NCI-H748 treated with DMSO at 0.1 percent for 48 hours (cell line): ENCODE data around the gene RPN1.
"Not testable (repeated sequence)": the region's sequence is repeated elsewhere in the genome, so short reads cannot be mapped to it uniquely, and the experiment has no call there.

Source experiments
- DNase-seq: peaks from one replicate; lab custom pipeline; 2025; lab: John Stamatoyannopoulos, UW

The RPN1 gene

GRCh38 chr3:128650096-128651050 is at the start of gene RPN1:
RPN1 (minus strand) TSS chr3:128650818; CDS start chr3:128650800, 18 bp downstream.
- DNase-seq, result peak; percentile 66

GRCh38 chr3:128698211-128699047 is 47.8 kb upstream of the RPN1 start:
- DNase-seq, result no peak

- DNase-seq, result no peak
Measured at GRCh38 chr3:128697341-128697740, 46.7 kb upstream of the RPN1 start.

DNA sequence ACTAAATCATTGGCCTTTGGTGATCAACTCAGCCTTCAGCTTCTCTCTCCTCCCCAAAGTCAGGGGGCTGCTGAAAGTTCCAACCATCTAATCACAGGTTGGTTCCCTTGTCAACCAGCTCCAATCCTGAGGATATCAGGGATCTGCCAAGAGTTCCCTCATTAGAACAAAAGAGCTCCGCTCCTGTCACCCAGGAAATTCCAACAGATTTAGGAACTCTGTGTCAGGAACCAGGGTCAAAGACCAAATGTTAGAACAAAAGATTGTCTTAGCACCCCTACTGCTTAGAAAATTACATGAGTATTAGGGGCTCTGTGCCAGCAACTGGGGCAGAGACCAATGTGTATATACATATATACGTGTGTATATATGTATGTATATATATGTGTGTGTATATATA is 43.1 kb upstream of the RPN1 start:
- DNase-seq, result no peak

DNA sequence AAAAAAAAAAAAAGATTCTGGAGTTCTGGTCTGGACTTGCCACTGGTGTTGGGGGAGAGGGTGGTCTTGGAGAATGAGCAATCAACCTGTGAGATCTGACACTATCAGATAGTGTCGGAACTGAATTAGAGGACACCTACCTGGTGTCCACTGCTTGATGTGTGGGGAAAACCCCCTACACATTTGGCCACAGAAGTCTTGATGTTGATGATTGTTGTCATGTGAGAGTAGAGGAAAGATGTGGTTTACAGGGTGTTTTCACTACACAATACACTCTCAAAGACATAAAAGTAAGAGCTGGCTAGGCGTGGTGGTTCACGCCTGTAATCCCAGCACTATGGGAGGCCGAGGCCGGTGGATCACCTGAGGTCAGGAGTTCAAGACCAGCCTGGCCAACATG is 38.4 kb upstream of the RPN1 start:
- DNase-seq, result no peak

DNA sequence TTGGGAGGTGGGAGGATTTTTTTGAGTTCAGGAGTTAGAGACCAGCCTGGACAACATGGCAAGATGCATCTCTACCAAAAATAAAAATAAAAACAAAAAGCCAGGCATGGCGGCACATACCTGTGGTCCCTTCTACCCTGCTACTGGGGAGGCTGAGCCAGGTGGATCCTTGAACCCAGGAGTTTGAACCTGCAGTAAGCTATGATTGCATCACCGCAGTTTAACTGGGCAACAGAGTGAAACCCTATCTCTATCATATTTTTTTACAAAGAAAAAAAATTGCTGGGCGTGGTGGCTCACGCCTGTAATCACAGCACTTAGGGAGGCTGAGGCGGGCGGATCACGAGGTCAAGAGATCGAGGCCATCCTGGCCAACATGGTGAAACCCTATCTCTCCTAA is 35.8 kb upstream of the RPN1 start:
- DNase-seq, result no peak

DNA sequence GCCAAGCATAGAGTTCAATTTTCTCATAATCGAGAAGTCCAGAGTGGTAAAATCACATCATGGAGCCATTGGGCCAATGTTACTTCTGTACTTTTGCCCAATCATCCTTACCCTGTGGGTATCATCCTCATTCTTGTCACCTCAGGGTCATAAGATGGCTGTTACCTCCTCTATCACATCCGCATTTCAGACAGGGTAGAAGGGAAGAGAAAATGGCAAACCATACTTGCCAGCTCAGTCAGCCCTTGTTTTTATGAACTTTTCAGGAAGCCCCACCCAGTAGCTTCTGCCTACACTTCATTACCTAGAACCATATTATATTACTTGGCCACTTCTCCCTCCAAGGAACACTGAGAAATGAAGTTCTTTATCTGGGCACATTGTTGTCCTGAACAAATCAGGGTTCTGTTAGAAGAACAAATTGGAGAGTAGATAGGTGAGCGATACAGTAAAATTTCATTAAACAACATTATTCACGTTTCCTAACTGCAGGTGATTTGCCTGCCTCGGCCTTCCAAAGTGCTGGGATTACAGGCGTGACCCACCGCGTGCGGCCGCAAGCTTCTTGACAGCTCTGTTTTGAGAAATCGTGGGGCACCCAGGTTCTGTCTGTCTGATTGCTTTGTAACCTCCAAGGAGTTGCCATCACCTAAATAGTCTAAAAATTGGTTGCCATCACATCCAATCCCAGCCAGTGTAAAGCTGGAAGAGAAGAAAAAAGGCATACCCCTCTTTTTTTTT is 34.5 kb upstream of the RPN1 start:
- no peak for DNase-seq

DNA sequence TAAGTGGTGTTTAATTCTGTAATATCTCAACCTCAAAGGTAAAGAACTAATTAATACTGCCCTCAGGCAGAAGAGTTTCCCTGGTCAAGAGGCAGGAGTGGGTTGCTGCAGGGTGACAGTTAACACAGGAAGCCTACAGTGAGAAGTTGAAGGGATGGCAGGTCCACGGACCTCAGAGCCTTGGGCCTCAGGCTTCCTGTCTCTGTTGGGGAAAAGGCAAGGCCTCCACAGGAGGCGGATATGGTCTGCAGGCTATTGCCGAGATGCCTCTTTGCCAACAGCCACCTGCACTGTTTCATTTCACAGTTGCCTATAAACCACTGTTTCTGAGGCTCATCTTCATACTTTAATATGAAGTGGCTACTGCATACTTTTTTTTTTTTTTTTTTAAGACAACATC is 33.3 kb upstream of the RPN1 start:
- no peak for DNase-seq

- DNase-seq, result no peak
Measured at GRCh38 chr3:128681369-128681829, 30.8 kb upstream of the RPN1 start.

DNA sequence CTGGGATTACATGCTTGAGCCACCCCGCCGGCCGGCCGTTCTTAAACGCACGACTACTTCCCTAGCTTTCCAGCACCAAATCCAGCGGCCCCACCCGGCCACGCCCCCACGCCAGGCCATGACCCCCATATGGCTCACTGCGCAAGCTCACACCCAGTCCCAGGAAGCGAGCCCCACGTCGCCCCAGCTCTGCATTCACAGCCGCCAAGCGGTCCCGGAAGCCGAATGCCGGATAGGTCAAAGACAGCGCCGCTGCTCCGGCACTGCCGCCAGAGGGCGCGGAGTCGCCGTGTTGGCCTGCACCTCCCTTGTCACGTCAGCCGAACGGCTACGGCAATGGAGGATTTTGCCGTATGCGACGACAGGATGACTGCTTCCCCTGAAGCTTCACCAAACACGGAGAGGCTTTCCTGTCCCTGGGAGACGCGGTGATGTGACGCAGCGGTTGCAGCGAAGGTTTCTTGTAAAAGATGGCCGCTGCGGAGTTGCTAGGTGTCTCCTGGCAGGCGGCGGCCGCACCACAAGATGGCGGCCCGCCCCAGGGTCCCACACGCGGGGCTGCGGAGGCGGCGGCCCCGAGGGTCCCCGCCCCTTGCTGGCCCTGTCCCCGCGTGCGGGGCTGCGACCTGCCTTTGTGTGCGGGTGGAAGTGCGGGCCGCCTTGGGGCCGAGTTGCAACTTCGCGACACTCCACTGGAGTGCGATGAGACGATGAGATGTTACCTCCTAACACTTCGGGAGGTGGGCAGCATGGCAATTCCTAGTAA is 30.2 kb upstream of the RPN1 start:
- DNase-seq, result peak; percentile 77

DNA sequence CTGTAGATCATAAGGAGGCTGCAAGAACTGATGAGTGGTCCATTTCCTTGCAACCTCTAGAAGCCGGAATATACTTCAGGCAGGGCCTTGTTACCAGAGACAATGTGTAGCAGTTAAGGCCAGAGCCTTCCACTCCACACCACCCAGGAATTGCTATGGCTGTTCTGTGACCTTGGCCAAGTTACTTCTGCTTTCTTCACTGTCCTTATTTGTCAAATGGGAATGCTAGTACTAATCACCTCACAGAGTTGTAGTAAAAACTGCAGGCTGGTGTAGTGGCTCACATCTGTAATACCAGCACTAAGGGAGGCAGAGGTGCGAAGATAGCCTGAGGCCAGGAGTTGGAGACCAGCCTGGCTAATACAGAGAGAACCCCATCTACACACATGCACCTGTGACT is 28.7 kb upstream of the RPN1 start:
- no peak for DNase-seq

DNA sequence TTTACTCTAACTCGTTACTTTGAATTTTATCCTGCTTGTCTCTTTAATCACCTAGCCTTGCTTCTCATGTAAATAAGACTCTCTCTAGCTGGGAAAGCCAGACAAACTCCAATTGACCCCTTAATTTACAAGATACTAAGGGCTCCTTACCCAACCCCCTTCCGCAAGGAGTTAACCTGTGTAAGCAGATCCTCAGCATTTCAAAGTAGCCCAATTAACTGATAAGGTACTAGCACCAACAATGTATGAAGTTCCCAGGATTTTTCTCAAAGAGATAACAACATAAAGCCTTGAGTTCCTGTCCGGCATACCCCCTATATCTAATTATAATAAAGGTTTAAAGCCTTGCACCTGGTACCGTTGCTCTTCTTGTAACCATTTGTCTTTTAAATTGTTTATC is 25.2 kb upstream of the RPN1 start:
- DNase-seq, result not testable (repeated sequence)

- DNase-seq, result no peak
Measured at GRCh38 chr3:128674161-128674784, 23.7 kb upstream of the RPN1 start.

- DNase-seq, result no peak
Measured at GRCh38 chr3:128667641-128668040, 17.0 kb upstream of the RPN1 start.

DNA sequence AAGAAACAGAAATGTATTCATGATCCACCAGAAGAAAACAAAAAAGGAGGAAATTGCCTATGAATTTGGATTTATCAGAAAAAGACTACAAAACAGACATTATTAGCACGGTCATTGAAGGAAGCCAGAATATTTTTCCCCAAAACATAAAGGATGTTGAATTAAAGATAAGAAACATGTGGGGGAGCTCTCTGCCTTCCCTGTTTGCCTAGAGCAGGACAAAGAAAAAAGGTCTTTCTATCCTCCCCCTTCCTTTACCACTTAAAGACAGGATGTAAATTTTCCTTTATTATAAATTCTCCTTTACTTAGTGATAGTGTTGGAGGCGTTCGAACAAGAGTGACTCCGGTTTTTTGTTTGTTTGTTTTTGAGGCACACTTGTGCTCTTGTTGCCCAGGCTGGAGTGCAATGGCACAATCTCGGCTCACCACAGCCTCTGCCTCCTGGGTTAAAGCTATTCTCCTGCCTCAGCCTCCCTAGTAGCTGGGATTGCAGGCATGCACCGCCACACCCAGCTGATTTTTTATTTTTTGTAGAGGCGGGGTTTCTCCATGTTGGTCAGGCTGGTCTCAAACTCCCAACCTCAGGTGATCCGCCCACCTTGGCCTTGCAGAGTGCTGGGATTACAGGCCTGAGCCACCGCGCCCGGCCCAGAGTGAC is 14.9 kb upstream of the RPN1 start:
- DNase-seq, result no peak

GRCh38 chr3:128663151-128663550 is 12.5 kb upstream of the RPN1 start:
- no peak for DNase-seq

- DNase-seq, result no peak
Measured at GRCh38 chr3:128655531-128655930, 4.9 kb upstream of the RPN1 start.

DNA sequence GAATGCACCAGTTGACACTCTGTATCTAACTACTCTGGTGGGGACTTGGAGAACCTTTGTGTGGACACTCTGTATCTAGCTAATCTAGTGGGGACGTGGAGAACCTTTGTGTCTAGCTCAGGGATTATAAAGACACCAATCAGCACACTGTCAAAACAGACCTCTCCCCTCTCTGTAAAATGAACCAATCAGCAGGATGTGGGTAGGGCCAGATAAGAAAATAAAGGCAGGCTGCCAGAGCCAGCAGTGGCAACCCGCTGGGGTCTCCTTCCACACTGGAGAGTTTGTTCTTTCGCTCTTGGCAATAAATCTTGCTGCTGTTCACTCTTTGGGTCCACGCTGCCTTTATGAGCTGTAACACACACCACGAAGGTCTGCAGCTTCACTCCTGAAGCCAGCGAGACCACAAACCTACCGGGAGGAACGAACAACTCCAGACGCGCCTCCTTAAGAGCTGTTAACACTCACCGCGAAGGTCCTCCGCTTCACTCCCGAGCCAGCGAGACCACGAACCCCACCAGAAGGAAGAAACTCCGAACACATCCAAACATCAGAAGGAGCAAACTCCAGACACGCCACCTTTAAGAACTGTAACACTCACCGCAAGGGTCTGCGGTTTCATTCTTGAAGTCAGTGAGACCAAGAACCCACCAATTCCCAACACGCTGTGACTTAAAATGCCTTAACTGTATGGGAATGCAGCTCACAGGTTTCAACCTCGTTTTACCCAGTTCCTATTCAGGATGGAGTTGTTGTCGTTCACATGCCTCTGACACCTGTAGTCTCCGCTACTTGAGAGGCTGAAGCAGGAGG is 3.6 kb upstream of the RPN1 start:
- peak; percentile 2 for DNase-seq

- not testable (repeated sequence) for DNase-seq
Measured at GRCh38 chr3:128653383-128653992, 2.9 kb upstream of the RPN1 start.
